NB4 (cell line): ENCODE results near the gene MGLL.

Source experiments
- CTCF ChIP-seq: IDR thresholded peaks from one replicate; pipeline ENCODE4 v1.5.1; 2012; ENCODE audit warnings: low read depth, low read length
- POLR2A ChIP-seq: IDR thresholded peaks from 2 replicates; pipeline ENCODE4 v1.6.1; 2011; ENCODE audit warnings: mild to moderate bottlenecking; ENCODE audit not compliant: insufficient read length; ENCODE audit errors: extremely low read depth

GRCh38 chr3:127777921-127778656 lies 44.2 kb downstream of the MGLL start:
- TF ChIP-seq CTCF: no peak
- no peak for TF ChIP-seq POLR2A
